Measurements from ENCODE around the gene TMEM207. TPM values are rescaled to one million over a fixed set of nuclear protein-coding genes. Genes with fewer than 3 reads are reported as not detected.

The TMEM207 gene
- total and polyA plus RNA-seq, 8 donors = 0.14 to 0.37 (median 0.23) TPM; not detected in 2

GRCh38 chr3:190396001-190396400 lies 53.7 kb downstream of the TMEM207 start:
- no peaks in the 10 kb centered on the region for H3K27me3 ChIP-seq
- no peak overlapping the region for H3K27ac ChIP-seq
- no peak for DNase-seq
- no peaks in the 10 kb centered on the region for H3K9me3 ChIP-seq
- intact Hi-C loops (cut with DNase I) = no loop called here
- ATAC-seq = no peak
- no peak overlapping the region for H3K4me3 ChIP-seq
- TF ChIP-seq CTCF (IDR thresholded peaks at IDR 0.05) = no peak
- H3K36me3 ChIP-seq = no peaks in the 10 kb centered on the region
- H3K4me1 ChIP-seq = no peaks in the 10 kb centered on the region

- no peak for DNase-seq
- H3K9me3 ChIP-seq = no peaks in the 10 kb centered on the region
- no peaks in the 10 kb centered on the region for H3K36me3 ChIP-seq
- no peaks in the 10 kb centered on the region for H3K27me3 ChIP-seq
- ATAC-seq = no peak
- no peak overlapping the region for H3K4me3 ChIP-seq
- H3K27ac ChIP-seq = no peak overlapping the region
- H3K4me1 ChIP-seq = peaks cover 5% of the 10 kb centered on the region in 2 donors
- TF ChIP-seq CTCF (IDR thresholded peaks at IDR 0.05) = no peak
- intact Hi-C loops (cut with DNase I) = no loop called here
These were observed 61.0 kb downstream of the TMEM207 start for GRCh38 chr3:190388703-190389102.

DNA sequence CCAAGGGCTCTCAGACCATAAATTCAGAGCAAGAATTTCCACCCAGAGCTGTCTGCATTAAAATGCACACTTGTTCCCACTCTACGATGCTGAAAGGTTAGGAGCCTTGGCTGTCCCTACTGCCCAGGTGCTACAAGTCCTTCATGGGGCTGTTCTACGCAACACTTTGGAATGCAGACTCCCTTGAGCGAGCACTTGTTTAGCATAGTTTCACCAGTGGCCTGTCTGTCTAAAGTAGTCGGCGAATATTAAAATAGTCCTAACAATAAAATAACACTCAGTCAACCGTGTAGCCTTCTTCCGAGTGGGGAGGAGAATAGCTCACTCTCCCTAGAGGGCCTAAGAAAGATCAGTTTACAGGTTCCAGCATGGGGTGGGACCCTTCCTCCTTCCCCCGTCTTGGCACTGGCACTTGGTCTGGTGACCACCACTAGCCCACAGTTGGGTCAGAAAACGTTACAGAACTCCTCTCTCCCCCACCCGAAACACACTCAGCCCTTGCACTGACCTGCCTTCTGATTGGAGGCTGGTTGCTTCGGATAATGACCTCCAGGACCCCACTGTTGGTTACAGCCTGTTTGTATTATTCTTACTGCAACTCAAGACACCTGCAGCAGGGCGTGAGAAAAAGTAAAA lies 62.0 kb downstream of the TMEM207 start, which contains the start of gene CLDN16:
Gene CLDN16, plus strand, starts transcription at position 586 of the 636 bp plus-strand sequence. CDS start 167 bp downstream, outside the sequence.
- no peak for TF ChIP-seq CTCF (IDR thresholded peaks at IDR 0.05)
- intact Hi-C loops (cut with DNase I) = no loop called here
- H3K9me3 ChIP-seq = no peaks in the 10 kb centered on the region
- no peaks in the 10 kb centered on the region for H3K27me3 ChIP-seq
- no peaks in the 10 kb centered on the region for H3K36me3 ChIP-seq
- ATAC-seq (peak; percentile 86), DNase-seq (peak in 2 of 4 donors; percentile 12 to 55)
- H3K4me3 ChIP-seq = no peak within 1 kb of the TSS
- peak within 1 kb of the TSS in 1 of 2 donors; percentile 8 for H3K27ac ChIP-seq
- peaks cover 5% of the 10 kb centered on the region in 2 donors for H3K4me1 ChIP-seq

GRCh38 chr3:190385731-190386688 lies 63.7 kb downstream of the TMEM207 start:
- DNase-seq = no peak
- peaks cover 5% of the 10 kb centered on the region in 2 donors for H3K4me1 ChIP-seq
- no peak overlapping the region for H3K4me3 ChIP-seq
- no peaks in the 10 kb centered on the region for H3K36me3 ChIP-seq
- H3K9me3 ChIP-seq = no peaks in the 10 kb centered on the region
- peak; percentile 63 for ATAC-seq
- peak overlapping the region in 1 of 2 donors; percentile 30 for H3K27ac ChIP-seq
- TF ChIP-seq CTCF (IDR thresholded peaks at IDR 0.05) = no peak
- intact Hi-C loops (cut with DNase I) = no loop called here
- no peaks in the 10 kb centered on the region for H3K27me3 ChIP-seq

DNA sequence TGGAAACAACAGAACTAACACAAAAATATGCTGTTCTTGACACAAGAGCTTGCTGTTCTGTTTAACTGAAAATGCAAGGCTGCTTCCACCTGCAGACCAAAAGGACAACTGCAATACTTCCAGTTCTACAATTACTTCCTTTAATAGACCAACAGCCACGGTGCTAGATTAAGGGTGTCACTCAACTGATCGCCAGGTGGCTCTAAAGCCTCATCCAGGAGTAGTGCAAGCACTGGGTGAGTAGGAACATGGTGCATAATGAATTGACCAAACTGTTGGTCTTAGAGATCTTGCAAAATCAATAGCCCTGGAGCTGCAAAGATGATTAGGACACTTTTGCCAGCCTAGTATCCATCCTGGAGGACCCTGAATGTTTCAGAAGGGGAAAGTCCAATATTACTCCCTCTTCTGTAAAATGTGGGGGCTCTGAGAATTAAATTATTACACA lies 65.4 kb downstream of the TMEM207 start:
- Histone ChIP-seq H3K36me3 (no peaks in the 10 kb centered on the region), H3K27ac (no peak overlapping the region), H3K4me3 (no peak overlapping the region), H3K4me1 (peaks cover 5% of the 10 kb centered on the region in 2 donors), H3K9me3 (no peaks in the 10 kb centered on the region), H3K27me3 (no peaks in the 10 kb centered on the region)
- DNase-seq (peak in 2 of 4 donors; percentile 24 to 48), ATAC-seq (peak; percentile 86)
- intact Hi-C loops (cut with DNase I) = no loop called here
- peak in 1 of 2 donors; percentile 41 for TF ChIP-seq CTCF (IDR thresholded peaks at IDR 0.05)

Measured in left lung (tissue), 10 donors.